ENCODE measurements around the gene CTRB1.
"Not testable (repeated sequence)": the region's sequence is repeated elsewhere in the genome, so short reads cannot be mapped to it uniquely, and the experiment has no call there.

CTRB1 gene

DNA sequence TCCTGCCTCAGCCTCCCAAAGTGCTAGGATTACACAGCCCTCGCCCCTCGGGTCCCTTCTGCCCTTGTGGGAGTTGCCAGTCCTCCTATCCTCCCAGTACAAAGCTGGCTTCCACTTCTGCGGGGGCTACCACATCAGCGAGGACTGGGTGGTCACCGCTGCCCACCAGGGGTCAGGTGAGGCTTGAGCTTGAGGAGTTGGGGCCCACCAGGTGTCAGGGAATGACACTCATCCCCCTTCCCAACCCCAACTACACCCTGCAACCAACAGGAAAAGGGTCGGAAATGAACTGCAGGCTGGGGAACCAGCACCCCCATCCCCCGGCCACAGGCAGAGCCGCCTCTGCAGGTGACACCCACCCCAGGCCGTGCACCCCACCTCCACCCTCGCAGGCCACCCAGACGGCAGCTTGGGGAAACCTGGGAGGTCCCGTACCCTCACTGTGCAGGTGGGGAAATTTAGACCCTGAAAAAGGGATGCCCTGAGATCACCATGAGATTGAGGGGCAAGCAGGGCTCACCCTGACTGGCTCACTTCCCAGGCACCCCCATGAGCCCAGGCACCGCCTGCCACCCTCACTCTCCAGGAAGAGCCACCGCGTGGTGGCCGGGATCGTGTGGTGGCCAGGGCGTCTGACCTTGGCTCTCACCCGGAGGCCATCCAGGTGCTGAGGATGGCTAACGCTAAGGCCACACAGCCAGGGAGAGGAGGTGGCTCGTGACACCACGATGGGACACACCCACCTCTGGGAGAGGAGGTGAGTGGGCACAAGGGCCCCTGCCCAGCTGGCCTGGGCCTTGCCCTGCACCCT, 8.0 kb downstream of the CTRB1 start:
- DNase-seq (ENCODE audit: low read depth), result no peak

- no peak for DNase-seq (ENCODE audit: low read depth)
Measured at GRCh38 chr16:75227361-75228142, 8.8 kb downstream of the CTRB1 start.

DNA sequence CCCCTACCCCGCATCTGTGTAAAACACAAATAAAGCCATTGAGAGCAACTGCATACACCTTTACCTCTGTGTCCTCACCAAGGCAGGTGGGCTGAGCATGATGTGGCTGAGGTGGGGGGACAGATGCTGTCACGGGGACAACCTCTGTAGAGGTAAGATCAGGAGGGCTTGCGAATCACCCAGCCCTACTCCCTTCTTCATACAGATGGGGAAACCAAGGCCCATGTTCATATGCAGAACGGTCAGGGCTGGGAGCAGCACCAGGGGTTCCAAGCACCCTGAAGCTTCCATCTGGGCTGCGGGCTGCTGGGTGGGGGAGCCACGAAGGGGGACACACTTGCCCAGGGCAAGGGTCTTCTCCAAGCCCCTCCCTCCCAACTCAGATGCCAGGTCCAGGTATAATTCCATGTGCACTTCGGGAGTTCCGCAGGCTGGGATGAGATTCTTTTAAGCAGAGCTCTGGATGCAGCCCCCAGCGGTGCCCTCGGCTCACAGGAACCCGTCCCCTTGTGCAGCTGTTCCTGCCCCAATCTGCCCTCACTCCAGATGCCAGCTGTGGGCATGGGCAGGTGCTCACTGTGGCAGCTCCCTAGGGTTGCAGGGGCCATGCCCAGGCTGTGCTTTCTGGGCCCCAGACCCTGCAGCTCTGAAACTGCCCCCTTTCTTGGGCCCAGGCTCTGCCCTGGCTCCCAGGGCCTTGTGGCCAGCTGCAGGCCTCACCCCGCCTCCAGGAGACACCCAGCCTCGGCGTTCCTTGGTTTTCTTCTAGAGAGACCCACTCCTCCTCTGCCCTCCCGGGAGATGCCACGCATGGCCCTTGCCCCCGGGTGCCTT, 9.6 kb downstream of the CTRB1 start:
- DNase-seq (ENCODE audit: low read depth), result no peak

- DNase-seq (ENCODE audit: low read depth), result no peak
Measured at GRCh38 chr16:75229172-75230031, 10.6 kb downstream of the CTRB1 start.

DNA sequence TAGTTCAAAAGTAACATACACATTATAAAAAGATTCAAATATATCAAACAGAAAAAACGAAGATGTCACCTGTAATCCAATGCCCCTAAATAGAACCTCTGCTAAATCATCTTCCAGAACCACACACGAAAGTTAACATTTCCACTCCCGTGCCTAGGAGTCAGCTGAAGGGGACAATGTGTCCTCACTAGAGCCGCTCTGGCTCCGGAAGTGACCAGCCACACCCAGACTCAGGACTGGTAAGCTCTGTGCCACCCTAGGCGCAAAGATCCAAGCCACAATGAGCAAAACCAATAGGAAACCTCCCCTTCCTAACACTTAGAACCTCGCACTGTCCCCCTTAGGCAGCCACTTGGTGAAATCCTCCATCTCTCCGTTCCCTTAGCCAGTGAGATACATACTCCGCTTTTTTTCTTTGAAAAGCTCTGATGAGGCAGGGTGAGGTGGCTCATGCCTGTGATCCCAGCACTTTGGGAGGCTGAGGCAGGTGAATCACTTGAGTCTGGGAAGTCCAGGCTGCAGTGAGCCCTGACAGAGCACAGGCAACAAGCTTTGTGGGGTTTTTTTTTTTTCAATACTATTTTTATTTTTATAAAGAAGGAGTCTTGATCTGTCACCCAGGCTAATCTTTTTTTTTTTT, 11.8 kb downstream of the CTRB1 start:
- DNase-seq (ENCODE audit: low read depth), result no peak

GRCh38 chr16:75231570-75231969, 12.8 kb downstream of the CTRB1 start:
- DNase-seq (ENCODE audit: low read depth), result no peak

- no peak for DNase-seq (ENCODE audit: low read depth)
Measured at GRCh38 chr16:75233611-75233938, 14.8 kb downstream of the CTRB1 start.

DNA sequence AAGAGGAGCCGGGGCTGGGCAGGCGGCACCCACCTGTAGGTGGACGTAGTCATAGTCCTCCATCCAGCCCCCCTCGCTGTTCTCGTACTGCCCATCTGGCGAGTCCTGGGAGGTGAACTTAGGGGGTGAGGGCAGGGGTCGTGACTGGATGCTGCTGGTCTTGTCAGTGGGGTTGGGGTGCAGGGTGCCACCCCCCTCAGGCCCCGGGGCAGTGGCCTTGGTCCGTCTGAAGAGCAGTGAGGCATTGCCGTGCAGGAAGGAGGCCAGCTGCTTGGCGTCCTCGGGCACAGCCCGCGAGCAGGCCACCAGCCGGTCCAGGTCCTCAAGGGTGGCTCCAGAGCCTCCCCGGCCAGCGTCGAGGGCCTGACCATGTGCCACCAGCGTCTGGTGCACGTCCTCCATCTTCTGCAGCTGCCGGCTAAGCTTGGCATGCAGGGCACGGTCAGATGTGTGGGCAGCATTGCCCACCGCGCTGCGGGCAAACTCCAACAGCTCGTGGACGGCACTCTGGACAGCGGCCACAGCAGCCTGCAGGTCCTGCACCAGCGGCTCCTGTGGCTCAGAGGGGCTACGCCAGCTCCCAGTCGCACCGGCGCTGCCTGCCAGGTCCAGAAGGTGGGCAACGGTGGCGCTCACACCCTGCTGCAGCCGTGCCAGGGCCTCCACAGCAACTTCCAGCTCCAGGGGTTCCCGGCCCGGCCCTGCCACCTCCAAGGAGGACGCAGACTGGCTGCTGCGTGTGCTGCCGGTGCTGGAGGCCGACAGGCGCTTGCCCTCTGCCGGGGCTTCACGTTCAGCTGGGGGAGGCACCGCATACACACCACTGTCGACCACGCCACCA, 16.3 kb downstream of the CTRB1 start:
- DNase-seq (ENCODE audit: low read depth), result no peak

- no peak for DNase-seq (ENCODE audit: low read depth)
Measured at GRCh38 chr16:75235721-75236193, 17.0 kb downstream of the CTRB1 start.

- DNase-seq (ENCODE audit: low read depth), result no peak
Measured at GRCh38 chr16:75236232-75236631, 17.4 kb downstream of the CTRB1 start.

GRCh38 chr16:75236736-75237397, 18.1 kb downstream of the CTRB1 start:
- no peak for DNase-seq (ENCODE audit: low read depth)

DNA sequence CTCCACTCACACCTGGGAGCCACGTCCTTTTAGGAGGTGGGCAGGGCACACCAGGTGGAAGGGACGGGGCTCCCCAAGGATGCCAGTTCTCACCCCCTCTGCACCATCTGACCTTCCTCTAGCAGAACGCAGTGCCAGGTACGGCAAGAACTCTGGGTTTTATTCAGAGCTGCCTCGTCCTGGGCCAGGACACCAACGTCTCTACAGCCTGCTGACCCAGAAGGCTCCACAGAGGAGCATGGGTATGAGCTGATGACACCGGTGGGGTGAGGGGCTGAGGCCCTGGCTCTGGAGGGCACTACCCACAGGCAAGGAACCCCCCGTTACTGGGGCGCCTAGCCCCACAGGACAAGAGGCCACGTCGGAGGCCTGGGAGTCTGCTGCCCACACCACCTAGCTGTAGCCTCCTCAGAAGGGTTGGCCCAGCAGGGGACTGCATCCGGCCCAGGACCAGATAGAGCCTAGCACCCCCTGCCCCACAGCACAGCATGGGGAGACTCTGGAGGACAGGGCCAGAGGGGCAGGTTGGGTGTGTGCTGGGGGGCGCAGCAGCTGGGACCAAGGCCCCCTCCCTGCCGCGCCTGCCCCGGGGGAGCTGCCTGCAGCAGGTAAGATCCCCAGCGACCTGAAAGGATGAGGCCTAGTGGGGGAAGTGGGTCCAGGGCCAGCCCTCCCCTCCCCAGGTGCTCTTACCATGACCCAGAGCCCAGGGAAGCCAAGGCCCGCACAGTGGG, 18.8 kb downstream of the CTRB1 start:
- DNase-seq (ENCODE audit: low read depth), result no peak

- DNase-seq (ENCODE audit: low read depth), result peak; percentile 92
Measured at GRCh38 chr16:75238132-75238852, 19.5 kb downstream of the CTRB1 start.

GRCh38 chr16:75238853-75239541, 20.2 kb downstream of the CTRB1 start:
- no peak for DNase-seq (ENCODE audit: low read depth)

DNA sequence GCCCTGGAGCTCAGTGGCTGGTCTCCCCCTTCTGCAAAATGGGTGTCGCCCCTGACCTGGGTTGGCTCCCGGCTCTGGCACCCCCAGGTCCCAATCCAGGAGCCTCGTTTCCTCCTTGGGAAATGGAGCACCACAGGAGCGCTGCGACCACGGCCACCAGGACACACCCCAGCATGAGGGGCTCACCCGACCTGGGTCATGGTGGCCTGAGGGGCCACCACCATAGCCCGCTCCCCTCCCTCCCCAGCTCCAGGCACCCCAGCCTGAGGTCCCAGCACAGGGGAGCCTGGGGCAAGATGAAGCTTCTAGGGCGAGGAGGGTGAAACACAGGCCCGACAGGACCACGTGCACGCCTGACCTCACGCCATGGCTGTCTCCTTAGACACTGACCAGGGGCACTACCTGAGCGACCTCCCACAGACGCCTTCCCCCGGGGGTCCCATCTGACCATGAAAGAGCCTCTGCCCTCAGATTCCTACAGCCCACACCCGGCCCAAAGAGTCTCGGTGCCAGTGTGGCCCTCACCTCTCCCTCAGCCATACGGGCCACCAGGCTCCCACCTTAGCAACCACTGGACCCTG, 20.8 kb downstream of the CTRB1 start:
- no peak for DNase-seq (ENCODE audit: low read depth)

GRCh38 chr16:75240633-75241032, 21.8 kb downstream of the CTRB1 start:
- not testable (repeated sequence) for DNase-seq (ENCODE audit: low read depth)

DNA sequence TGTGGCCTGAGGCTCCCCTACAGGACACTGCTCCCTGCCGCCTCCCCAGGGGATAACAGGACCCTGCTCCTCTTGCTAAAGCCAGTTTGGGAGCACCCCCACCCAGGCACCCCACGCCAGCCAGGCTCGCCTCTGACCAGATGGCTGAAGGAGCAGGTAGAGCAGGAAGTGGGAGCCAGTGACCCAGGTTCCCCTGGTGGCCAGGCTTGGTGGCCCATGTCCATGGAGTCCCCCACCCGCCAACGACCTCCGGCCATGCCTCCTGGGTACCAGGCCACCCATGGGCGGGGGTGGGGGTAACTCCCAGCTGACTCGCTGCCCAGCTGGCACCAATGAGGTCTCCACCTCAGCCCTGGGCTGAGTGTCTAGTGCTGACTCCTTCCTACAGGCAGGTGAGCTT, 22.6 kb downstream of the CTRB1 start:
- DNase-seq (ENCODE audit: low read depth), result no peak
